Amygdala (tissue), 56 donors: ENCODE results near the gene COASY.
"Not testable (repeated sequence)": the region's sequence is repeated elsewhere in the genome, so short reads cannot be mapped to it uniquely, and the experiment has no call there.

ENCODE experiments used
- DNase-seq, 56 donors: peaks; one replicate each; lab custom pipeline; 2025; lab: John Stamatoyannopoulos, UW

COASY gene

DNA sequence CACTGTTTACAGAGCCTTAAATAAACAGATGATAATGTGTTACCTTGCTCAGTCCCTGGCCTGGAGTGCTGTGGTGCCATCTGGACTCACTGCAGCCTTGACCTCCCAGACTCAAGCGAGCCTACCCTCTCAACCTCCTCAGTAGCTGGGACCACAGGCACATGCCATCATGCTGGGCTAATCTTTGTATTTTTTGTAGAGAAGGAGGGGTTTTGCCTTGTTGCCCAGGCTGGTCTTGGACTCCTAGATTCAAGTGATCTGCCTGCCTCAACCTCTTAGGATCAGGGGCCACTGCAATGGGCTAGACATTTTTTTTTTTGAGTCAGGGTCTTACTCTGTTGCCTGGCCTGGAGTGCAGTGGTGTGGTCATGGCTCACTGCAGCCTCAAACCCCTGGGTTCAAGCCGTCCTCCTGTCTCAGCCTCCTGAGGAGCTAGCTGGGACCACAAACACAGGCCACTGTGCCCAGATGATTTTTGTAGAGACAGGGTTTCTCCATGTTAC, 30.9 kb upstream of the COASY start:
- DNase-seq: no peak

DNA sequence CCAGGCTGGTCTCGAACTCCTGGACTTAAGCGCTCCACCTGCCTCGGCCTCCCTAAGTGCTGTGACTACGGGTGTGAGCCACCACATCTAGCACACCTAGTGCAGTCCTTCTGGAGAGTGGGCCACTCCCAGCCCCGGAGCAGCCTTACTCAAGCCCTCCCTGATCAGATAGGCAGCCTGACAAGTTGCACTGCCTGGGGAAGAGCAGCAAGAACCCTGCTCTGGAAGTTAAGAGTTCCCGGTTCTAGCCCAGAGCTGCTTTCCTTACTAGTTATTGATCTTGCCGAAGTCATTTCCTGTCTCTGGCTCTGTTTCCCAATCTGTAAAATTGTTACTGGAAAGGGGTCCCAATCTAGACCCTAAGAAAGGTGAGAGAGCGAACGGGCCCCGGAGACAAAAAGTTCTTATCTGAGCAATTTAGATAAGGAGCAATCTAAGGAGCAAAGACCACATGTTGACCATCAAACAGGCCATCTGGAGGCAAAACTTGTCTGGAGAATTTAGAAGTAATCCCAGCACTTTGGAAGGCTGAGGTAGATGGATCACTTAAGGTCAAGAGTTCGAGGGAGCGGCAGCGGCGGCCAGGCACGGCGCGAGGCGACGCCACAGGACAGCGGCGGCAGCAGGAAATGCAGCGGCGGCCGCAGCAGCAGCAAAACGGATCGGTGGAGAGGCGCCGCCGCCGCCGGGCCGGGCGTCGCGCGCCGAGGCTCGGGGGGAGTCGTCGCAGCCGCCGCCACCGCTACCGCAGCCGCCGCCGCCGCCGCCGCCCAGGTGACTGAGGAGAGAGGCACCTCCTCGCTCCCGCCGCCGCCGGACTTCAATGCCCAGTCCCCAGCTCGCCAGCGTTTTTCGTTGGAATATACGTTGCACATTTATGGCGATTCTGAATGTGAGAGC, 30.2 kb upstream of the COASY start:
- DNase-seq: peak in 35 of 56 donors; percentile 14 to 71 (median 38)

DNA sequence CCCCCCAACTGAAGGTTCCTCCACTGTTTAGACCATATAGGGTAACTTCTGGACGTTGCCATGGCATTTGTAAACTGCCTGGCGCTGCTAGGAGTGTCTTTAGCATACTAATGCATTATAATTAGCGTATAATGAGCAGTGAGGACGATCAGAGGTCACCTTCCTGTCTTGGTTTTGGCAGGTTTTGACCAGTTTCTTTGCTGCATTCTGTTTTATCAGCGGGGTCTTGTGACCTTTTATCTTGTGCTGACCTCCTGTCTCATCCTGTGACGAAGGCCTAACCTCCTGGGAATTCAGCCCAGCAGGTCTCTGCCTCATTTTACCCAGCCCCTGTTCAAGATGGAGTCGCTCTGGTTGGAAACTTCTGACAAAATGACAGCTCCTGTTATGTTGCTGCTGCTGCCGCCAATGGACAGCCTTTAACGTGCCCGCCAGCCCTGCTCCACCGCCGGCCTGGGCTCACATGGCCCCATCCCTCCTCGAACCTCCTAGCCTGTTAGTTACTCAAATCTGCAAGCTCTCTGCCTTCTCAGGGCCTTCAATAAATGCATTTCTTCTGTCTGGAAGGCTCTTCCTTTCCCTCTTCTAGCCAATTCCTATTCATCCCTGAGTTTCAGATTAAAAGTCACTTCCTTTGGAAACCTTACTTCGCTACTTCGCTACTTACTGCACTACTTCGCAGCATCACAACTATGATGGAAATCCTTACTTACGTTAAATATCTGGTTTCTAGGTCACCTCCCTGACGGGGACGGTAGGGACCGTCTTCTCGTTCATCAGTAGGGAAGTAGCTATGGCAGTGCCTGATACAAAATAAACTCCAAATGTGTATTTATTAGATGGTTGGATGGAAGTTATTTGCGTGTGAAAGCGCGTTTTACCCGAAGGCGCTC, 26.5 kb upstream of the COASY start:
- peak in 3 of 56 donors; percentile 14 to 40 (median 19) for DNase-seq

DNA sequence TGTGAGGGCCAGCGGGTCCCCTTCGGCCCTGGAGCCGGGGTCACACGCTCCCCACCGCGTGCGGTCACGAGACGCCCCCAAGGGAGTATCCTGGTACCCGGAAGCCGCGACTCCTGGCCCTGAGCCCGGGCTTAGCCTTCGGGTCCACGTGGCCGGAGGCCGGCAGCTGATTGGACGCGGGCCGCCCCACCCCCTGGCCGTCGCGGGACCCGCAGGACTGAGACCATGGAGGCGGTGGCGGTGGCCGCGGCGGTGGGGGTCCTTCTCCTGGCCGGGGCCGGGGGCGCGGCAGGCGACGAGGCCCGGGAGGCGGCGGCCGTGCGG, 25.9 kb upstream of the COASY start, which contains the start of gene NAGLU:
NAGLU (plus strand) TSS at position 194 of the 324 bp plus-strand sequence; CDS start at position 226, 32 bp downstream.
- peak; percentile 62 to 98 (median 89) for DNase-seq

DNA sequence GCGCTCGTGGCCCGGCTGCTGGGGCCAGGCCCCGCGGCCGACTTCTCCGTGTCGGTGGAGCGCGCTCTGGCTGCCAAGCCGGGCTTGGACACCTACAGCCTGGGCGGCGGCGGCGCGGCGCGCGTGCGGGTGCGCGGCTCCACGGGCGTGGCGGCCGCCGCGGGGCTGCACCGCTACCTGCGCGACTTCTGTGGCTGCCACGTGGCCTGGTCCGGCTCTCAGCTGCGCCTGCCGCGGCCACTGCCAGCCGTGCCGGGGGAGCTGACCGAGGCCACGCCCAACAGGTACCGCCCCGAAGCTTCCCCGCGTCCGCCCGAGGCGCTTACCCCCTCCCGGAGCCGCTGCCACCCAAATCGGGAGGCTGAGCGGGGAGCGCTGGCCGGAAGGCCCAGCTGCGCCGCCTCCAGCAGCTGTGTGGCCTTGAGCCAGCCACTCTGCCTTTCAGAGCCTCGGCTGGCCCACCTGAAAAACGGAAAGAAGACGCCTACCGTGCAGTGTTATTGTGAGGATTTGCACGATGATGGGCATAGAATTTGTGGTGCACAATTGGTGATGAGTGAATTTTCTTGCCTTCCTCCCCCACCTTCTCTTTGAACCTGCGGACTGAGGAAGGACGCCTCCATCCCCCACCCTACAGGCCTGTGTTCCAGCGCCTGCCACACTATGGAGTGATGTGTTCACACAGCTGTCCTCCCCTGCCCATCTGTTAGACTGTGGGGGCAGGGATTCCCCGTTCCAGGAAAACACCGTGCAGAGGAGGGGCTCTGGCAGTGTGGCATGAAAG, 25.4 kb upstream of the COASY start:
- DNase-seq: peak in 45 of 56 donors; percentile 21 to 82 (median 70)

DNA sequence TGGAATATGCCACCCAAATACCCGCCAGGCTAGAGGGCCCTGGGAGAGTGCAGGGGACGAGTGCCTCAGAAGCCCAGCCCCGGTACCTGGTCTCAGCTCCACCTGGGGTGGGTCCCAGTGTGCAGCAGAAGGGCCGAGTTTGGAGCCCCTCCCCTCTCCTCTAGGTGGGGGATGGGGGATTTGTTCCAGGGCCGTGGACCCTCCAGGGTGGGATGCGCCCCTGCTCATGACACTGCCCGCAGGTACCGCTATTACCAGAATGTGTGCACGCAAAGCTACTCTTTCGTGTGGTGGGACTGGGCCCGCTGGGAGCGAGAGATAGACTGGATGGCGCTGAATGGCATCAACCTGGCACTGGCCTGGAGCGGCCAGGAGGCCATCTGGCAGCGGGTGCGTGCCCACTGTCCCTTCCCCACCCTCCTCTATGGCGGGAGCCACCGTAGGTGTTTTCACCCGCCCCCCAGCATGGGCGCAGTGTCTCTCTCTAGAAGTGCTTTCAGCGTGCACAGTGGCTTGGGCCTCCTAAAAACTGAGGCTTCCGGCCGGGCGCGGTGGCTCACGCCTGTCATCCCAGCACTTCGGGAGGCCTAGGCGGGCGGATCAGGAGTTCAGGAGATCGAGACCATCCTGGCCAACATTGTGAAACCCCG, 24.7 kb upstream of the COASY start:
- DNase-seq: peak in 1 of 56 donors; percentile 53

DNA sequence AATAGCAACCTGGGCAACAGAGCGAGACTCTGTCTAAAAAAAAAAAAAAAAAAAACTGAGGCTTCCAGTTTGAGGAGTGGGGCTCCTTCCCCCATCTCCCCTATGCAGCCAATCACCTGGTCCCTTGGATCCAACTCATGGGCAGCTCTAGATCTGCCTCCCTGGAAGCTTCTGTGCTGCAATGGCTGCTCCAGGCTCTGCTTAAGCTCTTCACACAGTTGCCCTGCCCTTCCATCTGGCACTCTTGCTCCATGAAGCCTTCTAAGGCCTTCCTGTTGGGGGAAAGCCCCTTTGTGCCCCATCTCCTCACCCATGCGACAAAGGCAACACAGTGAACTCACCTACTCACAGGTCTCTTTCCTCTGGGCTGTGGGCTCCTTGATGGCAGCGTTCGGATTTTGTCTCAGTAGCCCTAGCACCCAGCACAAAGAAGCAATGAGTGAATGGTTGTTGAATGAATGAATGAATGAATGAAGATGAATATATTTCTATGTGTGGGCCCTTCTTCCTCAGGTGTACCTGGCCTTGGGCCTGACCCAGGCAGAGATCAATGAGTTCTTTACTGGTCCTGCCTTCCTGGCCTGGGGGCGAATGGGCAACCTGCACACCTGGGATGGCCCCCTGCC, 24.0 kb upstream of the COASY start:
- DNase-seq: no peak

DNA sequence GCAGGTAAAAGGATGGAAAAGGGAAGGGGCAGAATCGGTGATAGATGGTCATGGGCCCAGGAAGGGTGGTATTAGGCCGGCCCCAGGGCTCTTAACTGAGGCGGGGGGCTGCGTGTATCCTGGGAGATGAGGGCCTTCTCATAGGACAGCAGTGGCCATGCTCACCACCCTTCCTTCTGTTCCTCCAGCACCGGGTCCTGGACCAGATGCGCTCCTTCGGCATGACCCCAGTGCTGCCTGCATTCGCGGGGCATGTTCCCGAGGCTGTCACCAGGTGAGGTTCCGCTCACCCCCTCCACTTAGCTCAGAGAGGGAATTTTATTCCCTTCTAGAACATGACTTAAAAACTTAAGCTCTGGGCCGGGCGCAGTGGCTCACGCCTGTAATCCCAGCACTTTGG, 23.5 kb upstream of the COASY start:
- DNase-seq: no peak

DNA sequence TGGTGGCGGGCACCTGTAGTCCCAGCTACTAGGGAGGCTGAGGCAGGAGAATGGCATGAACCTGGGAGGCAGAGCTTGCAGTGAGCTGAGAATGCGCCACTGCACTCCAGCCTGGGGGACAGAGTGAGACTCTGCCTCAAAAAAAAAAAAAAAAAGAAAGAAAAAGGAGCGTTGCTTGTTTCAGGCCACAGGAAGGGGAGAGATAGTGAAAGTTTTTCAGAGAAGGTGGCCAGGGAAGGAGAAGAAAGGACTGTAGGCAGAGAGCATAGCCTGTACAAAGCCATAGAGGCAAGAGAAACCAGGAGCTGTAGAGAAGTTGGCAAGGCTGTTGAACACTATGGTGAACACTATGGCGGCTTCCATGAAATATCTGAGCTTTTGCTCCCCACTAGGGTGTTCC, 21.4 kb upstream of the COASY start:
- DNase-seq: not testable (repeated sequence)

DNA sequence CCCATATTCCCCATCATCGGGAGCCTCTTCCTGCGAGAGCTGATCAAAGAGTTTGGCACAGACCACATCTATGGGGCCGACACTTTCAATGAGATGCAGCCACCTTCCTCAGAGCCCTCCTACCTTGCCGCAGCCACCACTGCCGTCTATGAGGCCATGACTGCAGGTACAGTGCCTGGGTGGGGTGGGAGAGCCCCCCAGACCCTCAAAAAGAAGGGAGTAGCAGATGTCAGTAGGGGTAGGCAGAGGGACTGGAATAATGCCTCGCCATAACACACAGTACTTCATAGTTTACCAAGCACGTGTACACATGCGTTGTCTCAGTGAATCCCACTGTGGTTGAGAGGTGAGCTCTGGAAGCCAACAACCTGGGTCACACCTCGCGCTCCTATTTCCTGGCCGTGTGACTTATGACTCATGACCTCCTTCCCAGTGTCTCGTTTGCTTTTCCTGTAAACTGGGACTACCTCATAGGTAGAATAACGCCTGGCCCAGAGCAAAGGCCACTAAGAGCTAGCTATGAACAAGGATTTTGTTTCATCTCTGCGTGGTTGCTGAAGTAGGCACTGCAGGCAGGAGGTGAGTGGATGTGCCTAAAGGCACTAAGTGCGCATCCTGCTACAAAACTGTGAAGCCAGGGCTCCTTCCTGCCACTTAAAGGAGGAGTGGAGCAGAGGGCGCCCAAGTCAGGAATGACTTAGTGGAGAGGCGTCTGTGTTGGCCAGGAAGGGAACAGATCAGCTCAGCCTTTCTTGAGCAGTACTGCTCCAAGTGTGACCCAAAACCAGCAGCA, 20.7 kb upstream of the COASY start:
- DNase-seq: no peak

DNA sequence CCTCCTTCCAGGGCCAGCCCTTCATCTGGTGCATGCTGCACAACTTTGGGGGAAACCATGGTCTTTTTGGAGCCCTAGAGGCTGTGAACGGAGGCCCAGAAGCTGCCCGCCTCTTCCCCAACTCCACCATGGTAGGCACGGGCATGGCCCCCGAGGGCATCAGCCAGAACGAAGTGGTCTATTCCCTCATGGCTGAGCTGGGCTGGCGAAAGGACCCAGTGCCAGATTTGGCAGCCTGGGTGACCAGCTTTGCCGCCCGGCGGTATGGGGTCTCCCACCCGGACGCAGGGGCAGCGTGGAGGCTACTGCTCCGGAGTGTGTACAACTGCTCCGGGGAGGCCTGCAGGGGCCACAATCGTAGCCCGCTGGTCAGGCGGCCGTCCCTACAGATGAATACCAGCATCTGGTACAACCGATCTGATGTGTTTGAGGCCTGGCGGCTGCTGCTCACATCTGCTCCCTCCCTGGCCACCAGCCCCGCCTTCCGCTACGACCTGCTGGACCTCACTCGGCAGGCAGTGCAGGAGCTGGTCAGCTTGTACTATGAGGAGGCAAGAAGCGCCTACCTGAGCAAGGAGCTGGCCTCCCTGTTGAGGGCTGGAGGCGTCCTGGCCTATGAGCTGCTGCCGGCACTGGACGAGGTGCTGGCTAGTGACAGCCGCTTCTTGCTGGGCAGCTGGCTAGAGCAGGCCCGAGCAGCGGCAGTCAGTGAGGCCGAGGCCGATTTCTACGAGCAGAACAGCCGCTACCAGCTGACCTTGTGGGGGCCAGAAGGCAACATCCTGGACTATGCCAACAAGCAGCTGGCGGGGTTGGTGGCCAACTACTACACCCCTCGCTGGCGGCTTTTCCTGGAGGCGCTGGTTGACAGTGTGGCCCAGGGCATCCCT, 18.5 kb upstream of the COASY start:
- DNase-seq: peak in 22 of 56 donors; percentile 8 to 65 (median 38)

DNA sequence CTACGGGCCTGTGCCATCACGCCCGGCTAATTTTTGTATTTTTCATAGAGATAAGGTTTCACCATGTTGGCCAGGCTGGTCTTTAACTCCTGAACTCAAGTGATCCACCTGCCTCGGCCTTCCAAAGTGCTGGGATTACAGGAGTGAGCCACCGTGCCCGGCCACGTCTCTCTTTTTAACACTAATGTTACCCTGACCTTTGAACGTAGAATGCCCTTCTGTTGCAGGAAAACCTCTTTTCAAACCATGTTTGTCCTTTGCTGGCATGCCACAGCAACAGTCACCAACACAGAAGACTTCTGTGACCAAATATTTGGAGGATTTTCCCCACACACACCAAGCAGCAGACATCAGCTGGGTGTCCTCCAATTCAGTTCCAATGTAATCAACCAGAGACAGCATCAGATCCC, 17.1 kb upstream of the COASY start:
- no peak for DNase-seq

DNA sequence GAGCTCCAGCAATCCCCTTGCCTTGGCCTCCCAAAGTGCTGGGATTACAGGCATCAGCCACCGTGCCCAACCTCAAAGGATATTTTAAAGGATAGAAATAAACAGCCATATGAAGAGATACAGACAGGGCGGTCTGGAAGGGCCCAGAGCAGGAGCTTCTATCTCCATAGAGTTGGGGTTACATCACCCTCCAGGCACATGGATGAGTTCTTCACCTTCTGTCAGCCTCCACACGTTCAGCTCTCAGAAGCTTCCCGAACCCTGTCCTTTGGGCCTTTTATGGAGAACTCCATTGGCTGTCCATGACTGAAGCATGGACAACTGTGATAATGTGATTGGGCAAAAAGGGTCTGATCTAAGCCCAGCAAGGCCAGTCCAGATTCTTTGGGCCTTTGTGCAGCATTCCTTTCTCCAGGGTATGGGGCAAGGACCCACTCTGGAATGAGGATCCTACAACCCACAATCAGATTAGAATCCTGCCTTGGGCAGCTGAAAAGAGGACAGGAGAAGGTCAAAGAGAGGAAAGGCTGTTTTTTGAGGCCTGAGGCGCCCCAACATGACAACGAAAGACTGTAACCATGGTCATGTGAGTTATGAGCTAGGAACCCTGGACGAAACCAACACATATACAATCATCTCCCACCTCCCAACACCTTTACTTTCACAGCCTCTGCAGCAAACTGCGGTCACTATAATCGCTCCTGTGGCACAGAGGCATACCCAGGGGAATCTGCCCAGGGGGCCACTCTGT, 16.0 kb upstream of the COASY start:
- not testable (repeated sequence) for DNase-seq

DNA sequence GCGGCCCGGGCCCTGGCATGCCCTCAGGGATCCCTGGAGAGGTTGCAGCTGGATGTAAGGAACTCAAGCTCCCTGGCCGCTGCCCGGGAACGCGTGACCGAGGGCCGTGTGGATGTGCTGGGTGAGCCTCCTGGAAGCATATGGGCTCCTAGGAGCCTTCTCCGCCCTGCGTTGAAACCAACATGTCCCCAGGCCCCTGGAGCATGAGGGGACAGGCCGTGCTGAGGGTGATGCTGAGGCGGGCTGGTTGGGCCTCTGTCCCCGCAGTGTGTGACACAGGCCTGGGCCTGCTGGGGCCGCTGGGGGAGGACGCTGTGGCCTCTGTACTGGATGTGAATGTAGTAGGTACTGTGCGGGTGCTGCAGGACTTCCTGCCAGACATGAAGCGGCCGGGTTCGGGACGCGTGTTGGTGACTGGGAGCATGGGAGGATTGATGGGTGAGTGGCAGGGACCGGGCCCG, 14.9 kb upstream of the COASY start:
- no peak for DNase-seq

DNA sequence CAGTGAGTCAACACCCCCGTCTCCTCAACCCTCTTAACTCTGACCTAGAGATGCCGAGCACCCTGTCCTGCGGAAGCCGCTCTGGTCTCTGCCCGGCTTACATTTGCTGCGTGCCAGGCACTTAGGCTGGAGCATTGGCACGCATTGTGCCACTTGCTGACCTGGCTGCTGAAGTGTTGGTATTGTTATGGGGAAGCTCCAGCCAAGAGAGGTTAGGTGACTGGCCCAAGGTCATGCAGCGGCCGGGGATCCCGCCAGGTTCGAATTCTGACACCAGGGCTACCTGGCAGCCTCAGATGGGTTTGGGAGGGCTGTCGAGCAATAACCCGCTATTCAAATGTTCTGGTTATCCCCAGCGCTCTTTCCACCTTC, 14.3 kb upstream of the COASY start:
- DNase-seq: no peak

DNA sequence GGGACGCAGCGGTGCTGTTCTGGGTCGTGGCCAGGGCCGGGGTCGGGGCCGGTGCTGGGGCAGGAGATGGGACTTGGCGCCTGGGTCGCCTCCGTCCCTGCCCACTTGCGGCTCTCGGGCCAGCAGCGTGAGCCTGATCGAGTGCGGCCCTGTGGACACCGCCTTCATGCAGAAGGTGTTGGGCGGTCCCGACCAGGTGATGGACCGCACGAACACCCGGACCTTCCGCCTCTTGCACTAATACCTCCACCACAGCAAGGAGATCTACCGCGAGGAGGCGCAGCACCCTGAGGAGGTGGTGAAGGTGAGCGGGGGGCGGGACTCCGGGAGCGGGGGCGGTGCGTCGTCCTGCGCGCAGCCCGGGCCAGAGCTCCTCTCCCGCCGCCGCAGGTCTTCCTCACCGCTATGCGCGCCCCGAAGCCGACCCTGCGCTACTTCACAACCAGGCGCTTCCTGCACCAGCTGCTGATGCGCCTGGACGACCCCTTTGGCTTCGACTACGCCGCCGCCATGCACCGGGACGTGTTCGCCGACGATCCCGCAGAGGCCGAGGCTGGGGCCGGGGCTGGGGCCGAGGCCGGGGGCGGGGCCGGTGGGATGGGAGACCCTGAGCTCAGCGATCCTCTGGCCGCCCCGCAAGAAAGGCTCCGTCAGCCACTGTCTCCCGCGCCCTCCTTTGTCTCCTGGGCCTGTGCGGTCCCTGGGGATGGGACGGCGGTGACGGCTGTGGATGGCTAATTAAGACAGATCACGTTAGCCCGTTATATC, 13.7 kb upstream of the COASY start:
- no peak for DNase-seq
